Thyroid gland (tissue), 4 donors: Measurements from ENCODE around the gene OR2AT4. TPM values are rescaled to one million over a fixed set of nuclear protein-coding genes. Genes with fewer than 3 reads are reported as not detected.

Source experiments
- DNase-seq, 2 donors: peaks; one replicate each; pipeline ENCODE4 v3.0.0-alpha.2; 2019
- H3K27ac ChIP-seq, 3 donors: fragments of 200-600 bp; sonication (generic); 1 replicate in 2 of 3; 2 replicates in 1 of 3; pipeline ENCODE4 v1.5.1; 2016 to 2019; ENCODE audit warnings: mild to moderate bottlenecking in 1 of 3, moderate library complexity in 1 of 3
- H3K27me3 ChIP-seq: fragments of 200-600 bp; sonication (generic); one replicate; pipeline ENCODE4 v1.5.1; 2019
- H3K36me3 ChIP-seq, 2 donors: fragments of 200-600 bp; sonication (generic); one replicate each; pipeline ENCODE4 v1.5.1; 2016 to 2019
- H3K4me1 ChIP-seq, 2 donors: fragments of 200-600 bp; sonication (generic); one replicate each; pipeline ENCODE4 v1.5.1; 2017 to 2019
- H3K4me3 ChIP-seq, 3 donors: fragments of 200-600 bp; sonication (generic); replicated peaks in 1 of 3; 1 replicate in 2 of 3; 2 replicates in 1 of 3; pipeline ENCODE4 v1.5.1; 2016; ENCODE audit warnings: mild to moderate bottlenecking in 1 of 3
- H3K9me3 ChIP-seq: fragments of 200-600 bp; sonication (generic); one replicate; pipeline ENCODE4 v1.5.1; 2017
- POLR2A ChIP-seq, 2 donors: fragments of 450-650 bp; IDR thresholded peaks; one replicate each; pipeline ENCODE4 v1.6.1; 2017; ENCODE audit warnings: antibody characterized with exemption in 2 of 2, mild to moderate bottlenecking in 2 of 2, moderate library complexity in 1 of 2
- WGBS, 2 donors: methylation state at CpG; one replicate each; pipeline ENCODE4 v1.1.5; 2017; 5-methylcytosine and 5-hydroxymethylcytosine counted together
- intact Hi-C: fragments of 100-400 bp; cut with DNase I; formaldehyde crosslinking; loops from one replicate; pipeline ENCODE4 v1.15.1; 2023
- total RNA-seq, 4 donors: library from RNA; depleted of rRNA; stranded (reverse); fragments of >200 nt; gene quantifications; one replicate each; pipeline ENCODE4 v1.2.3, GENCODE V29; 2016
- TF ChIP-seq, protein P1 (sequence below), 6 experiments: fragments of 200-600 bp in 3 of 6; fragments of 450-650 bp in 3 of 6; sonication (generic) in 3 of 6; IDR thresholded peaks; one replicate each; pipeline ENCODE4 v1.5.1; 2016 to 2019; ENCODE audit warnings: antibody characterized with exemption in 6 of 6, mild to moderate bottlenecking in 2 of 6, inconsistent platforms in 1 of 6, moderate library complexity in 1 of 6

OR2AT4 gene
- total RNA-seq, 4 donors from 2014 or later = not detected

DNA sequence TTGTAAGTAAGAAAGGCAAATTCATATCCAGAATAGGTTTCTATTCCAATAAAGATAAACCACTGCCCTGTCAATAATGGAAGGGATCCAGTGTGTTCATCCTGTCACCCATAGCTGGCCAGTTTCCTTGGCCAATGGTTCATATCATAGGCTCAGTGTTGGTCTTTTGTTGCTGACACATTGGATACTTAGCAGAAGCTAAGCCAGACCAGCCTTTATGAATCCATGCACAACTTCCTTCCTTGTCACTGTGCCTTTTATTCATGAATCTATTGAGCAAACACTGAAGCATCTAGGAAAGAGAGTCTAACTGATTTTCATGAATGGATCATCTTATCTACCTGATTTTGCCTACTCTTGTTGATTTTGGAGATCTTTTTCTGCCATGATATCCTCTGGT lies 20.0 kb downstream of the OR2AT4 start:
- no peaks in the 10 kb centered on the region for H3K27me3 ChIP-seq
- intact Hi-C loops = no loop called here
- no peak overlapping the region for H3K27ac ChIP-seq
- no peaks in the 10 kb centered on the region for H3K9me3 ChIP-seq
- H3K4me1 ChIP-seq = no peaks in the 10 kb centered on the region
- TF ChIP-seq POLR2A (IDR thresholded peaks at IDR 0.05) = no peak
- TF ChIP-seq, protein P1, sequence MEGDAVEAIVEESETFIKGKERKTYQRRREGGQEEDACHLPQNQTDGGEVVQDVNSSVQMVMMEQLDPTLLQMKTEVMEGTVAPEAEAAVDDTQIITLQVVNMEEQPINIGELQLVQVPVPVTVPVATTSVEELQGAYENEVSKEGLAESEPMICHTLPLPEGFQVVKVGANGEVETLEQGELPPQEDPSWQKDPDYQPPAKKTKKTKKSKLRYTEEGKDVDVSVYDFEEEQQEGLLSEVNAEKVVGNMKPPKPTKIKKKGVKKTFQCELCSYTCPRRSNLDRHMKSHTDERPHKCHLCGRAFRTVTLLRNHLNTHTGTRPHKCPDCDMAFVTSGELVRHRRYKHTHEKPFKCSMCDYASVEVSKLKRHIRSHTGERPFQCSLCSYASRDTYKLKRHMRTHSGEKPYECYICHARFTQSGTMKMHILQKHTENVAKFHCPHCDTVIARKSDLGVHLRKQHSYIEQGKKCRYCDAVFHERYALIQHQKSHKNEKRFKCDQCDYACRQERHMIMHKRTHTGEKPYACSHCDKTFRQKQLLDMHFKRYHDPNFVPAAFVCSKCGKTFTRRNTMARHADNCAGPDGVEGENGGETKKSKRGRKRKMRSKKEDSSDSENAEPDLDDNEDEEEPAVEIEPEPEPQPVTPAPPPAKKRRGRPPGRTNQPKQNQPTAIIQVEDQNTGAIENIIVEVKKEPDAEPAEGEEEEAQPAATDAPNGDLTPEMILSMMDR (IDR thresholded peaks at IDR 0.05) = no peak
- H3K4me3 ChIP-seq = no peak overlapping the region
- H3K36me3 ChIP-seq = no peaks in the 10 kb centered on the region
- no peak for DNase-seq

DNA sequence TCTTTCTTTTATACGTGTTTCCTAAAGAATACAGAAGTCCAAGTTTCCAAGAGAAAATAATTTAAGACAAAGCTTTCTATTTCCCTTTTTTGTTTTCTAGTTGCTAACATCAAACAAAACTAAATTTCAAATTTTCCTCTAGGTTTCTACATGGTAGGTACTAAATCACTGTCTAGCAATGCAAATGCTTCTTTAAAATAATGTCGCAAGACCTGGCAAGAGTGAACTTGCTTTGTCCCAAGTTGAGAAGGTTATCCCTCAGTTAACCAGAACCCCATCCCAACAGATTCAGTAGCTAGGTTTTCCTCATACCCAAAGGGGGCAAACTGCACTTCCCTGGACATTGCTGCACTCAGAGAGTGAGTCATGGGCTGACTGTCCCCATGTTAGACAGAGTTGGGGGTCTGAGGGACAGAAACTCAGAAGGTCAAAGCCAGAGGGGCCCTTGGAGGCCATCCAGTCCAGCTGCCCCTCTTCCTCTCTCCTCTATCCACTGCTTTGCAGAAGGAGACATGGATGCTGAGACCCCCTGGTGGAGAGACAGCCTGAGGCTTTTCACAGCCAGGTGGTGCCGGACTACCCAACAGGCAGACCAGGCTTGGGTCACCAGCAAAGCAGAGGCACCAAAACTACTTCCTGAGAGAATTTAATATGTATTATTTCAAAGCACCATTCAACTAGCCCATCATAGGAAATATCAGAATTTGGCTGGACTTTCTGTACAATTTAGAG lies 23.1 kb downstream of the OR2AT4 start:
- intact Hi-C loops = no loop called here
- Histone ChIP-seq H3K4me3 (no peak overlapping the region), H3K27me3 (no peaks in the 10 kb centered on the region), H3K36me3 (no peaks in the 10 kb centered on the region), H3K4me1 (no peaks in the 10 kb centered on the region), H3K27ac (no peak overlapping the region), H3K9me3 (no peaks in the 10 kb centered on the region)
- TF ChIP-seq POLR2A (IDR thresholded peaks at IDR 0.05) = no peak
- TF ChIP-seq, protein P1 (IDR thresholded peaks at IDR 0.05) = no peak
- no peak for DNase-seq
- 87% methylated on average over 3 of the region's 3 CpGs for WGBS, 2 donors

DNA sequence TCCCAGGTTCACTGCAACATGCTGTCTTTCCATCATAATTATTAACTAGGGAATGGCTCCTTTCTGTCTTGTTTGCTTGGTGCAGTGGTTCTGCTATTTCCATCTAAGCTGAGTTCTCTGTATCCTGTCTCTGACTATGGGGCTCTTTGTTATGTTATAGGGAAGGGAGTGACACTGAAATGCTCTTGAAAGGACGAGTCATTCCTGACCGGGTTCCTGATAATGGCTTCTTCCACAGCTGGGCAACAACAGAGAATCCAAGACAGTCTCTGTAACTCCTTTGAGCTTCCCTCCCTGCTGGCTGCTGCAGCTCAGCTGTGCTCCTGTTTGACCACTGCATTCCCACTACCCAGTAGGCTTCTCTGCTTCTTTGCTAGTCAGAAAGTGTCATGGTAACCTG lies 24.1 kb downstream of the OR2AT4 start:
- Histone ChIP-seq H3K4me1 (no peaks in the 10 kb centered on the region), H3K27me3 (no peaks in the 10 kb centered on the region), H3K9me3 (no peaks in the 10 kb centered on the region), H3K27ac (no peak overlapping the region), H3K36me3 (no peaks in the 10 kb centered on the region), H3K4me3 (no peak overlapping the region)
- no peak for DNase-seq
- 15 to 21% methylated on average over 2 of the region's 2 CpGs for WGBS, 2 donors
- no peak for TF ChIP-seq POLR2A (IDR thresholded peaks at IDR 0.05)
- TF ChIP-seq, protein P1 (IDR thresholded peaks at IDR 0.05) = no peak
- intact Hi-C loops = no loop called here

DNA sequence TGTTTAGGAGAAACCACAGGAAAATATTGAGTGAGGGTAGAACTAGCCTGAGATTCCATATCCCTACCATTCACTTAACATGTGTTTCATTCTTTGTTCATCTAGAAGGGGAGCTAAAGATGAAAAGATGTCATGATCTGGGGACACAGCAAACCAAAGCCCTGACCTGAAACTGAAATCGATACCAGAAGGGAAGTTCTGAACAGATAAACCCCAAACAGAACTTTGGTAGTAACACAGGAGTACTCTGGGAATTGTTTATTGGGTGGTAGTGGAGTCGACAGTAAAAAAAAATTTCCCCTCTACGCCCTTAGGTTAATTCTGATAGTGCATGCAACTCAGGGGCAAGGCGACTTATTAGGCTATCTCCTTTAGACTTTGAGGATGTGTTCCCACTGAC lies 27.2 kb downstream of the OR2AT4 start:
- 85 to 94% methylated on average over 4 of the region's 4 CpGs for WGBS, 2 donors
- Histone ChIP-seq H3K27me3 (no peaks in the 10 kb centered on the region), H3K27ac (no peak overlapping the region), H3K36me3 (no peaks in the 10 kb centered on the region), H3K9me3 (no peaks in the 10 kb centered on the region), H3K4me1 (no peaks in the 10 kb centered on the region), H3K4me3 (no peak overlapping the region)
- no peak for DNase-seq
- TF ChIP-seq, protein P1 (IDR thresholded peaks at IDR 0.05) = no peak
- TF ChIP-seq POLR2A (IDR thresholded peaks at IDR 0.05) = no peak
- intact Hi-C loops = no loop called here

DNA sequence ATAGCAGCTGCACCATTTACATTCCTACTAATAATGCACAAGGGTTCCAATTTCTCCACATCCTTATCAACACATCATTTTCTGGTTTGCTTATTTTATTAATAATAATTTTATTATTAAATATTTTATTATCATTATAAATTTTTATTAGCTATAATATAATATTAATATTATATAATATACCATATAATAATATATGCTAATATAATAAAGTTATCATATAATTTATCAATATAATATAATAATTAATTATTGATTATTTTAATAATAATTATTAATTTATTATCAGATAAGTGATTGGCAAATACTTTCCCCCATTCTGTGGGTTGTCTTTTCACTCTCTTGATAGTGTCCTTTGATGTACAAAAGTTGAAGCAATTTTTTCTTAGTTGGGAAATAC lies 27.7 kb downstream of the OR2AT4 start:
- no peak overlapping the region for H3K27ac ChIP-seq
- intact Hi-C loops = no loop called here
- no peaks in the 10 kb centered on the region for H3K4me1 ChIP-seq
- H3K36me3 ChIP-seq = no peaks in the 10 kb centered on the region
- H3K9me3 ChIP-seq = no peaks in the 10 kb centered on the region
- TF ChIP-seq POLR2A (IDR thresholded peaks at IDR 0.05) = no peak
- TF ChIP-seq, protein P1 (IDR thresholded peaks at IDR 0.05) = no peak
- no peak overlapping the region for H3K4me3 ChIP-seq
- DNase-seq = no peak
- no peaks in the 10 kb centered on the region for H3K27me3 ChIP-seq
